Subcutaneous abdominal adipose tissue (tissue), 5 donors: ENCODE results near the gene CLASP1.
A peak's percentile ranks its signal among the peaks of the same experiment; 100 is the strongest.

ENCODE experiments used
- H3K27ac ChIP-seq: one replicate; pipeline ENCODE4 v1.7.0; 2013; ENCODE audit warnings: low read depth, mild to moderate bottlenecking, inconsistent platforms, low read length, moderate library complexity
- H3K27me3 ChIP-seq, 5 donors: one replicate each; pipeline ENCODE4 v1.7.0; 2013; ENCODE audit warnings: low read length in 5 of 5, inconsistent platforms in 1 of 5; ENCODE audit not compliant: control insufficient read depth in 5 of 5, insufficient read depth in 4 of 5
- H3K36me3 ChIP-seq, 5 donors: one replicate each; pipeline ENCODE4 v1.7.0; 2013; ENCODE audit warnings: low read length in 5 of 5; ENCODE audit not compliant: control insufficient read depth in 5 of 5, insufficient read depth in 5 of 5
- H3K4me1 ChIP-seq, 5 donors: one replicate each; pipeline ENCODE4 v1.7.0; 2013; ENCODE audit warnings: low read length in 5 of 5, mild to moderate bottlenecking in 3 of 5, moderate library complexity in 1 of 5; ENCODE audit not compliant: control insufficient read depth in 5 of 5, insufficient read depth in 5 of 5
- H3K4me3 ChIP-seq, 5 donors: one replicate each; pipeline ENCODE4 v1.7.0; 2013; ENCODE audit warnings: low read length in 5 of 5, low read depth in 1 of 5
- H3K9ac ChIP-seq, 5 donors: one replicate each; pipeline ENCODE4 v1.7.0; 2013; ENCODE audit warnings: low read length in 5 of 5, mild to moderate bottlenecking in 4 of 5, moderate library complexity in 3 of 5
- H3K9me3 ChIP-seq, 5 donors: one replicate each; pipeline ENCODE4 v1.7.0; 2013; ENCODE audit warnings: low read length in 5 of 5; ENCODE audit not compliant: control insufficient read depth in 5 of 5
- donor health status: healthy.
- donor health status: healthy.
- donor health status: healthy.
- donor health status: healthy.
- donor health status: healthy.

Gene CLASP1

GRCh38 chr2:121534007-121534406 lies 115.3 kb downstream of the CLASP1 start:
- Histone ChIP-seq H3K27me3 (no peaks in the 10 kb centered on the region), H3K36me3 (no peaks in the 10 kb centered on the region), H3K27ac (no peak overlapping the region), H3K4me1 (peaks cover 0 to 25% (median 15%) of the 10 kb centered on the region in 5 donors), H3K9me3 (no peaks in the 10 kb centered on the region), H3K9ac (no peak overlapping the region), H3K4me3 (no peak overlapping the region)

GRCh38 chr2:121532894-121533293 lies 116.4 kb downstream of the CLASP1 start:
- Histone ChIP-seq H3K9ac (no peak overlapping the region), H3K9me3 (no peaks in the 10 kb centered on the region), H3K4me3 (no peak overlapping the region), H3K27me3 (no peaks in the 10 kb centered on the region), H3K36me3 (no peaks in the 10 kb centered on the region), H3K4me1 (peaks cover 0 to 28% (median 17%) of the 10 kb centered on the region in 5 donors), H3K27ac (no peak overlapping the region)

GRCh38 chr2:121532347-121532766 lies 116.9 kb downstream of the CLASP1 start:
- Histone ChIP-seq H3K4me3 (no peak overlapping the region), H3K4me1 (peaks cover 0 to 28% (median 17%) of the 10 kb centered on the region in 5 donors), H3K9ac (peak overlapping the region in 1 of 5 donors; percentile 4), H3K36me3 (peaks cover 0 to 4% (median 2%) of the 10 kb centered on the region in 5 donors), H3K27ac (no peak overlapping the region), H3K9me3 (no peaks in the 10 kb centered on the region), H3K27me3 (no peaks in the 10 kb centered on the region)

GRCh38 chr2:121530212-121530705 lies 119.0 kb downstream of the CLASP1 start:
- H3K4me1 ChIP-seq = peaks cover 0 to 31% (median 22%) of the 10 kb centered on the region in 5 donors
- peak overlapping the region in 4 of 5 donors; percentile 80 to 95 (median 94) for H3K9ac ChIP-seq
- H3K27me3 ChIP-seq = no peaks in the 10 kb centered on the region
- H3K4me3 ChIP-seq = peak overlapping the region; percentile 76 to 96 (median 86)
- no peaks in the 10 kb centered on the region for H3K9me3 ChIP-seq
- H3K27ac ChIP-seq = peak overlapping the region; percentile 97
- H3K36me3 ChIP-seq = peaks cover 2 to 12% (median 4%) of the 10 kb centered on the region in 5 donors

GRCh38 chr2:121529439-121530211 lies 119.6 kb downstream of the CLASP1 start:
- Histone ChIP-seq H3K27me3 (no peaks in the 10 kb centered on the region), H3K9ac (peak overlapping the region; percentile 48 to 95 (median 94)), H3K4me1 (peaks cover 0 to 31% (median 22%) of the 10 kb centered on the region in 5 donors), H3K27ac (peak overlapping the region; percentile 97), H3K36me3 (peaks cover 3 to 18% (median 4%) of the 10 kb centered on the region in 5 donors), H3K4me3 (peak overlapping the region; percentile 76 to 96 (median 86)), H3K9me3 (no peaks in the 10 kb centered on the region)

GRCh38 chr2:121527009-121527682 lies 122.1 kb downstream of the CLASP1 start:
- H3K9ac ChIP-seq = no peak overlapping the region
- H3K4me3 ChIP-seq = no peak overlapping the region
- peaks cover 12 to 35% (median 14%) of the 10 kb centered on the region in 5 donors for H3K36me3 ChIP-seq
- no peak overlapping the region for H3K27ac ChIP-seq
- no peaks in the 10 kb centered on the region for H3K27me3 ChIP-seq
- peaks cover 0 to 31% (median 22%) of the 10 kb centered on the region in 5 donors for H3K4me1 ChIP-seq
- H3K9me3 ChIP-seq = no peaks in the 10 kb centered on the region

GRCh38 chr2:121524685-121525425 lies 124.4 kb downstream of the CLASP1 start:
- H3K4me3 ChIP-seq = no peak overlapping the region
- H3K4me1 ChIP-seq = peaks cover 0 to 26% (median 11%) of the 10 kb centered on the region in 5 donors
- H3K27me3 ChIP-seq = no peaks in the 10 kb centered on the region
- H3K9me3 ChIP-seq = no peaks in the 10 kb centered on the region
- peaks cover 15 to 56% (median 28%) of the 10 kb centered on the region in 5 donors for H3K36me3 ChIP-seq
- H3K9ac ChIP-seq = no peak overlapping the region
- no peak overlapping the region for H3K27ac ChIP-seq

- Histone ChIP-seq H3K9ac (no peak overlapping the region), H3K9me3 (no peaks in the 10 kb centered on the region), H3K4me1 (no peaks in the 10 kb centered on the region), H3K36me3 (peaks cover 15 to 76% (median 38%) of the 10 kb centered on the region in 5 donors), H3K27ac (no peak overlapping the region), H3K4me3 (no peak overlapping the region), H3K27me3 (no peaks in the 10 kb centered on the region)
These were observed 127.9 kb downstream of the CLASP1 start for GRCh38 chr2:121521359-121521758.

GRCh38 chr2:121520641-121520994 lies 128.6 kb downstream of the CLASP1 start:
- Histone ChIP-seq H3K9ac (no peak overlapping the region), H3K27ac (no peak overlapping the region), H3K9me3 (no peaks in the 10 kb centered on the region), H3K4me1 (no peaks in the 10 kb centered on the region), H3K4me3 (no peak overlapping the region), H3K36me3 (peaks cover 15 to 76% (median 42%) of the 10 kb centered on the region in 5 donors), H3K27me3 (no peaks in the 10 kb centered on the region)
